Measurements from ENCODE around the gene GAS7.

GAS7 gene

DNA sequence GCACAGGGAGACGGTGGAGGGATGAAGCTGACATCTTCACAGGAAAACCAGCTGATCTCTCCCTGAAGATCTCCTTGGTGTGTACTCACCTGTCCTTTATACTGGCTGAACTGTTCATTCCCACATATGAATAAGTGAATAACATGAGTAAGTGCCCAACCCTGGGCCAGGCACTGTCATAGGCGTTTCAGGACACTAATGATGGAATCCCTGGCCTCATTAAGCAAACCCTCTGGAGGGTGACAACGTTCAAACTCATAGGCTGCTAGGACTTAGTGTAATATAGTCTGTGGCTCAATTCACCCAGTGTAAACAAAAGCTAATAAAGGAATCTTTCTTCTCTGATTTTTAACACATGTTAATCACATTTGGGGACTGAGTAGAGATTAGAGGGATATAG, 24.5 kb downstream of the GAS7 start:
- no peak overlapping the region for H3K4me3 ChIP-seq (replicated peaks; ENCODE audit: low read depth, low read length)
- TF ChIP-seq, protein P1, sequence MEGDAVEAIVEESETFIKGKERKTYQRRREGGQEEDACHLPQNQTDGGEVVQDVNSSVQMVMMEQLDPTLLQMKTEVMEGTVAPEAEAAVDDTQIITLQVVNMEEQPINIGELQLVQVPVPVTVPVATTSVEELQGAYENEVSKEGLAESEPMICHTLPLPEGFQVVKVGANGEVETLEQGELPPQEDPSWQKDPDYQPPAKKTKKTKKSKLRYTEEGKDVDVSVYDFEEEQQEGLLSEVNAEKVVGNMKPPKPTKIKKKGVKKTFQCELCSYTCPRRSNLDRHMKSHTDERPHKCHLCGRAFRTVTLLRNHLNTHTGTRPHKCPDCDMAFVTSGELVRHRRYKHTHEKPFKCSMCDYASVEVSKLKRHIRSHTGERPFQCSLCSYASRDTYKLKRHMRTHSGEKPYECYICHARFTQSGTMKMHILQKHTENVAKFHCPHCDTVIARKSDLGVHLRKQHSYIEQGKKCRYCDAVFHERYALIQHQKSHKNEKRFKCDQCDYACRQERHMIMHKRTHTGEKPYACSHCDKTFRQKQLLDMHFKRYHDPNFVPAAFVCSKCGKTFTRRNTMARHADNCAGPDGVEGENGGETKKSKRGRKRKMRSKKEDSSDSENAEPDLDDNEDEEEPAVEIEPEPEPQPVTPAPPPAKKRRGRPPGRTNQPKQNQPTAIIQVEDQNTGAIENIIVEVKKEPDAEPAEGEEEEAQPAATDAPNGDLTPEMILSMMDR (IDR thresholded peaks at IDR 0.05; ENCODE audit: low read length, missing control alignments) = no peak
- DNase-seq (ENCODE audit: low read depth) = no peak

DNA sequence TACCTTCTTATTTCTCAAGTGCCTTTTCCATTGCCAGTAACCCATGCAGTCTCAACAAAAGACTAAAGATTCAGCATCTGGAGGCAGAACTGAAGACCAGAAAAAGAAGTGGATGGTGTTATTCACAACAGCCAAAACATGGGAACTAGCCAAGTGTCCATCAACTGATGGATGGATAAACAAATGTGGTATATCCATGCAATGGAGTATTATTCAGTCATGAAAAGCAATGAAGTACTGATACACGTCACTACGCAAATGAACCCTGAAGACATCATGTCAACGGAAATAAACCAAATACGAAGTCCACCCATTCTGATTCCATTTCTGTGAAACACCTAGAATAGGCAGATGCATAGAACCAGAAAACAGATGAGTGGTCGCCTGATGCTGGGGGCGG, 25.6 kb downstream of the GAS7 start:
- no peak for DNase-seq (ENCODE audit: low read depth)
- TF ChIP-seq, protein P1 (IDR thresholded peaks at IDR 0.05; ENCODE audit: low read length, missing control alignments) = no peak
- no peak overlapping the region for H3K4me3 ChIP-seq (replicated peaks; ENCODE audit: low read depth, low read length)

DNA sequence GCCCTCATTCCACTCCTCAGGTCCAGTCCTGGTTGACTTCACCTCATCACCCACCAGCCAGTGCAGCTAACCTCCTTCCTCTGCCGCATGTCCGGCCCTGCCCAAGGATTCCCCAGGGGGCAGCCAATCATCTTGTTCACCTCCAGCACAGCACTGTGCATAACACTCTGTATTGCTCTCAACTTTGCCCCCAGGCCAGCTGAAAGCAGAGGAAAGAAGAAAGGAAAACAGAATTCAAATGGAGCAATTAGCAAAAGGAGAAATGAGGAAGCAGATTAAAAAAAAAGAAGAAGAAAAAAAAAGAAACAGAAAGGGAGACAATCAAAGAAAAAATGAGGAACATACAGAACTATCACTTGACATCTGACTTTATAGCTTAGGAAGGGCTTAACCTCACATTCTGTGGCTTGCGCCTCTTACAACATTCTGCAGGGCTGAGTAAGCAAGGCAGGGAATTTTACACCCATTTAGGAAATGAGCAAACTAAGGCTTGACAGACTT, 26.1 kb downstream of the GAS7 start:
- H3K4me3 ChIP-seq (replicated peaks; ENCODE audit: low read depth, low read length) = no peak overlapping the region
- DNase-seq (ENCODE audit: low read depth) = no peak
- TF ChIP-seq, protein P1 (IDR thresholded peaks at IDR 0.05; ENCODE audit: low read length, missing control alignments) = no peak

DNA sequence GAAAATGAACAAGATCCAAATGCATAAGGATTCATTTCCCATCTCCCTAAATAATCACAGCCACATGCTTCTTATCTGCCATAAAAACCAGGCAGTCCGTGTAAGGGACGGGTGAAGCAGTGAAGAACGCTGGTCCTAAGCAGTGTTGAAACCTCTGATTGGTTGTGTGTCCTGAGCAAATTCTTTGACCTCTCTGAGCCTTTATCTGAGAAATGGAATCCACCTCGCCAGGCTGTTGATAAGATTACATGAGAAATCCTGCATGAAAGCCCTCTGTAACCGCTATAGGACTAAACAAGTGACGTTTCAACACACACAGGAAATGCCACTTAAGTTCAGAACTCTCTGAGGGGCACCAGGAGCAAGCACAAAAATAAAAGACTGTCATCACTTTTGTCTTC, 26.8 kb downstream of the GAS7 start:
- DNase-seq (ENCODE audit: low read depth) = peak; percentile 49
- TF ChIP-seq, protein P1 (IDR thresholded peaks at IDR 0.05; ENCODE audit: low read length, missing control alignments) = no peak
- no peak overlapping the region for H3K4me3 ChIP-seq (replicated peaks; ENCODE audit: low read depth, low read length)

DNA sequence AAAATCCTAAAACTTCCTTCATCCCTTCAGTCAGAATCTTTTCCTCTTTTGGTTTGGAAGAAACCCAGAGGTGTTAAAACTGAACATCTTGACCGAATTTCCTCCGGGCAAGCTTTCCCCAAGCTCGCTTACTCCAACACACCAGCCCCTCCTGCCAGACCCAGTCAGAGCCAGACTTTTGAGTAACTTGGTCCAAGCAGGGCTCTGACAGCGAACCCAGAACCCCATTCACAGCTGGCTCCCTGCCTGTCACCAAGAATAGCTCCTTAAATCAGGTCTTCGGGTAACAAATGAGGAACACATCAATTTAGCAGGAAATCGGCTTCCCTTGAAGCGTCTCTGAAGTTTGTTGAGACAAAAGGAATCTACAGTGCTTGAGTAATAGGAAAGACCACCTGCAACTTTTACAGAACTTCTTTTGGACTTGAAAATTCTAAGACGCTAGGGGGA, 27.3 kb downstream of the GAS7 start:
- DNase-seq (ENCODE audit: low read depth) = no peak
- TF ChIP-seq, protein P1 (IDR thresholded peaks at IDR 0.05; ENCODE audit: low read length, missing control alignments) = no peak
- H3K4me3 ChIP-seq (replicated peaks; ENCODE audit: low read depth, low read length) = no peak overlapping the region

DNA sequence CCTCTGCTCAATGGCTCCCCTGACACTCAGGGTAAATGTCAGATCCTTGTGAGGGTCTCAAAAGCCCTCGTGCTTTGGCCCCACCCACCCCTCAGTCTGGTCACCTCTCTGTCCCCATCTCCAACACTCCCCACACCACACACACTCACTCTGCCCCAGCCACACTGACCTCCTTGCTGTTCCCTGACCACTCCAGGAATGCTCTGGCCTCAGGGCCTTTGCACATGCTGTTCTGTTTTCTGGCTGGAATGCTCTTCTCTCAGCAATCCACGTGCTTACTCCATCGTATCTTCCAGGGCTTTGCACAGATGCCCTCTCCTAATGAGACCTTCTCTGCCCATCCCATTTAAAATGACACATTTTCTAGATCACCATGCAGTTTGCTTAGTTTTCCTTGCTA, 28.2 kb downstream of the GAS7 start:
- no peak for DNase-seq (ENCODE audit: low read depth)

DNA sequence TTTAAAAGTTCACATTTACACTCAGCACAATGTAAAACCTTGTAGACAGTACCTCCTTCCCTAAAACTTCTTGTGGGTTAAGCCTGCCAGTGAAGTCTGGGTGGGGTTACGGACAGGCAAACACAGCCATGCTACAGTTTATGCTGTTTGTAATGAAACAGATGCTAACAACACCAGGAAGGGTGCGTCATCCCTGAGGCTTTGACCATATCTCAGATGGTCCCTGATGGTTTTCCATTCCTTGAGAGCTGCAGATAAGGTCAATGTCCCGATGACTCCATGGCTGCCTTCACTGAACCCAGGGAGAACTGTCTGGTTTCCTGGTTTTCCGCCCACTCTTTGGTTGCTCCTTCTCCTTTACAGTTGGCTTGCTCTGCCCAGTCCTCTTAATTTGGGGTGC, 29.1 kb downstream of the GAS7 start:
- no peak for DNase-seq (ENCODE audit: low read depth)
- TF ChIP-seq, protein P1 (IDR thresholded peaks at IDR 0.05; ENCODE audit: low read length, missing control alignments) = no peak

More for the DNA sequence above, 28.2 kb downstream of the GAS7 start:
- TF ChIP-seq, protein P1 (IDR thresholded peaks at IDR 0.05; ENCODE audit: low read length, missing control alignments) = no peak
- no peak overlapping the region for H3K4me3 ChIP-seq (replicated peaks; ENCODE audit: low read depth, low read length)

More for the DNA sequence above, 29.1 kb downstream of the GAS7 start:
- H3K4me3 ChIP-seq (replicated peaks; ENCODE audit: low read depth, low read length) = no peak overlapping the region

Data from fibroblast of pulmonary artery (primary cell).